ENCODE results near the gene CUL3.

DNA sequence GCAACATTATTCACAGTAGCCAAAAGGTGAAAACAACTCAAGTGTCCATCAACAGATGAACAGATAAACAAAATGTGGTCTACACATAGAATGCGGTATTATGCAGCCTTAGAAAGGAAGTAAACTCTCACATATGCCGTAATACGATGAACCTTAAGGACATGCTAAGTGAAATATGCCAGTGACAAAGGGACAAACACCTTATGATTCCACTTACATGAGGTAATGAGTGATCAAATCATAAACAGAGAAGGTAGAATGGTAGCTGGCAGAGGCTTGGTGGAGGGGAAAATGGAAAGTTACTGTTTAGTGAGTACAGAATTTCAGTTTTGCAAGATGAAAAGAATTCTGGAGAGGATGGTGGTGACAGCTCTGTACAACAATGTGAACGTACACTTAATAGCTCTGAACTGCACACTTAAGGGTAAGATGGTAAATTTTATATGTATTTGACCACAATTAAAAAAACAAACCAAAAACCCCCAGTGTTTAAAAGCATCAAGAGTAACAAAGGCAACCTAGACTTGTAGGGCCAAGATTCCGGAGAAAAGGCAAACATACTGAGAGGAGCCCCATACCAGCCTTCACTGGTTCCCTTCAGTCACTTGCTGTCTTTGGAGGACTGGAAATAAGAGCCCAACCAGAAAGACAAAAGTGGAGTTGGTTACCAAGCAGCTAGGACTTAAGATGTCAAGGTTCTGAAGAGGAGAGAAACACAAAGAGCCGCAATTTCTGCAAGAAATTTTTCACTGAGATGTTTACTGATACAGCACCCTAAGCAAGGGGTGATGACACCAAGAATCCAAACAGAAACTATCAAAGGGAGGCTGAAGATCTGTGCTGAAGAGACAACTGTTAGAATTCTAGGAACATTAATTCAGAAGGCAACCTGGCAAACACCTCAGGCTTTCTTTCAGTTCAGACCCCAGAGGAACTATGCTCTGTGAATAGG, 61.3 kb downstream of the CUL3 start:
- TF ChIP-seq EZH2 (IDR thresholded peaks at IDR 0.05; ENCODE audit: borderline replicate concordance, low read length) = no peak
- TF ChIP-seq, protein P1, sequence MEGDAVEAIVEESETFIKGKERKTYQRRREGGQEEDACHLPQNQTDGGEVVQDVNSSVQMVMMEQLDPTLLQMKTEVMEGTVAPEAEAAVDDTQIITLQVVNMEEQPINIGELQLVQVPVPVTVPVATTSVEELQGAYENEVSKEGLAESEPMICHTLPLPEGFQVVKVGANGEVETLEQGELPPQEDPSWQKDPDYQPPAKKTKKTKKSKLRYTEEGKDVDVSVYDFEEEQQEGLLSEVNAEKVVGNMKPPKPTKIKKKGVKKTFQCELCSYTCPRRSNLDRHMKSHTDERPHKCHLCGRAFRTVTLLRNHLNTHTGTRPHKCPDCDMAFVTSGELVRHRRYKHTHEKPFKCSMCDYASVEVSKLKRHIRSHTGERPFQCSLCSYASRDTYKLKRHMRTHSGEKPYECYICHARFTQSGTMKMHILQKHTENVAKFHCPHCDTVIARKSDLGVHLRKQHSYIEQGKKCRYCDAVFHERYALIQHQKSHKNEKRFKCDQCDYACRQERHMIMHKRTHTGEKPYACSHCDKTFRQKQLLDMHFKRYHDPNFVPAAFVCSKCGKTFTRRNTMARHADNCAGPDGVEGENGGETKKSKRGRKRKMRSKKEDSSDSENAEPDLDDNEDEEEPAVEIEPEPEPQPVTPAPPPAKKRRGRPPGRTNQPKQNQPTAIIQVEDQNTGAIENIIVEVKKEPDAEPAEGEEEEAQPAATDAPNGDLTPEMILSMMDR (IDR thresholded peaks at IDR 0.05; ENCODE audit: low read length) = no peak
